NAMALWA (cell line): ENCODE results near the gene GALNT6.

ENCODE experiments used
- DNase-seq: peaks from one replicate; pipeline ENCODE4 v3.0.0-alpha.2; 2015; ENCODE audit warnings: low spot score

GALNT6 gene

DNA sequence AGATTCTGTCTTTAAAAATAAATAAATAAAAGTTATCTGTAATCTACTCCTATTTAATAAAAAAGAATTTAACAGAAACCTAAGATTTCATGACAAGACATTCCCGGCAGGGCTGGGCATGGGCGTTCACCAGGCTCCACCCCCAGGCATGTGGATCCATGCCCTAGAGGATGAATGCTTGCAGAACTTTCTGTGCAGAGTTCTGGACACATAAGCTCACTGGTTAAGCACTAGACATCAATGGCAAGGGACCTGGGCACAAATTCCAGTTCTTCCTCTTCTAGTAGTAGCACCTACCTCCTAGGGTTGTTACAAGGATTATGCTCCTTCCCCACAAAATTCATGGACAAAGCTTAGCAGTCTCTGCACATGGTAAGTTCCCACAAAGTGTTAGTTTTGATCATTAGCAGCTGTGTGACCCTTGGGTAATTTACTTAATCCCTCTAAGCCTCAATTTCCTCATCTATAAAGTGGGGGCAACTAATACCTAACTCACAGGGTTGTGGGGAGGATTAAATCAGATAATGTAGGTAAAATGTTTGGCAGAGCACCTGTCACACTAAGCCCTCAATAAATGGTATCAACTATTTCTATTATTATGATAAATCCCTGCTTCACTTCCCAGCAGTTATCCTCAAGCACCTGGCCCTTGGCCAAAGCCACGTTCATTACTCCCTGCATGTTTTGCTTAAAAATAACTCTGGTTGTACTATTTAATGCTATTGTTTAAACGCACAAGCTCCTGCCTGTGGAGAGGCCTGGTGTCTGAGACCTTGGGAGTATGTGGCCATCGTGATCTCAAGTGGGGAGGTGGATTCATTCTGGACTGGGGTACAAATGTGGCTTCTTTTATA is 9.8 kb downstream of the GALNT6 start:
- DNase-seq: no peak

DNA sequence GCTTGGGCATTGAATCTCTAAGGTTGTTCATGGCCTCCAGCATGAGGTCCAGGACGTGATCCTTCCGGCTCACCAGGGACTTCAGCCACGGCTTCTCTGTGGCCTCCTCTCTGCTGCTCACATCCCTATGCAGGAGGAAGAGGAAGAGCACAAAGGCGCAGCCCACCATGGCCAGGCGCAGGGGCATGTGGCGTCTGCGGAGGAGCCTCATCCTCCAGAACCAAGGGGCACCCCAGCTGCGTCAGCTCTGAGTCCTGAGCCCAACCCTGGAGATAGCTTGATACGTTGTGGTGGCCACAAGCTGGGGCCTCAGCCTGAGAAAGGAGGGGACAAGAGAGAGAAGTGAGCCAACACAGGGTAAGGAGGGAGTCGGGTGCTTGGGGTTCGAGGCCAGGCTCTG is 11.6 kb downstream of the GALNT6 start:
- DNase-seq: no peak

DNA sequence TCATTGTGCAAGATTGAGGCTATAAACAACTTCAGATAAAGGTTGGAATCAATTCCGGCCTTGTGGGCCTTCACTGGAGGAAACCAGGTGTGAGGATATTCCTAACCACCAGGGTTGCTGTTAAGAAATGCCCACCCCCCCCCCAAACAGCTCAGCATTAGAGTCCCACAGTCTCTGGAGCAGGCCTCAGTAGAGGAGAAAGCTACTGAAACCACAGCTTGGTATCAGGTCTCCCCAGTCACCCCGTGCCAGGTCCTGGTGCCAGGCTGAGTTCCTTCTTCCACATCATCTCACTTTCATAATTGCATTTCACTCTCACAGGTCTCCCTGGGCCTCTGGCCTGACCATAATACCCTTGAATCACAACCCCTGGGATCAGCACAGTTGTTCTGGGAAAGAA is 12.5 kb downstream of the GALNT6 start:
- DNase-seq: no peak

DNA sequence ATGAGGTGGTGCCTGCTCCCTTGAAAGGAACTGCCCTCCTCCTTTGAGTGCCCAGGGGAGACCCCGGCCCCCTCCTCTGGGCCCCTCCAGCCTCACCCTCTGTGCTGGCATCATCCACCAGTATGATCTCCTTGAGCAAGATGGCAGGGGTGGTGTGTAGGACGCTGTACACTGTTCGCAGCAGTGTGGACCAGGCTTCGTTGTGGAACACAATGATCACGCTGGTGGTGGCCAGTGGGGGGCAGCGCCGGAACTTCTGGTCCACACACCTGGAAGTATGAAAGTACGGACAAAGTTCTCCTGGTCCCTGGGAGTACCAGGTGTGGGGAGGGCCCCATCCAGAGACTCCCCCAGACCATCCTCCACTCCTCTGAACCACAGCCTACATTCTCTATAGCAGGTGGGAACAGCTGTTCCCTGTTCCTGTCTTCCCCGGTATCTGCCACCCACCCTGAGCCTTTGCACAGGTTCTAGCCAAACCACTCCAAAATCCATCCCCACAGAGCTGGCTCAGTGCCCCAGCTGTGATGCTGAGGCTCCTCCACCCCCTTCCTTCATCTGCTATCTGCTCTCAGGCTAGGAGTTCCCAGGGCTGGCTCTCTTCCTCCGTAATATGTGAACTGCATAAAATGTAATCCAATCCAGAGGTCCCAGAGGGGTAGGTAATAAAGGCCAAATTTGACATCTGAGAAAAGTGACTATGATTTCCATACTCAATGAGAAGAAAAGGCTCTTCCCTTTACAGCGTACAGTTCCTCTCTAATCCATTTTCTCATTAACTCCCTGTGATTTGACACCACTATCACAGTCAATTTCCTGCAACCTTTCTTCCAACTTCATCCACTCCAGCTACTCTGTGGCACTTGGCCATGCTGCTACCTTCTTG is 13.9 kb downstream of the GALNT6 start:
- no peak for DNase-seq

DNA sequence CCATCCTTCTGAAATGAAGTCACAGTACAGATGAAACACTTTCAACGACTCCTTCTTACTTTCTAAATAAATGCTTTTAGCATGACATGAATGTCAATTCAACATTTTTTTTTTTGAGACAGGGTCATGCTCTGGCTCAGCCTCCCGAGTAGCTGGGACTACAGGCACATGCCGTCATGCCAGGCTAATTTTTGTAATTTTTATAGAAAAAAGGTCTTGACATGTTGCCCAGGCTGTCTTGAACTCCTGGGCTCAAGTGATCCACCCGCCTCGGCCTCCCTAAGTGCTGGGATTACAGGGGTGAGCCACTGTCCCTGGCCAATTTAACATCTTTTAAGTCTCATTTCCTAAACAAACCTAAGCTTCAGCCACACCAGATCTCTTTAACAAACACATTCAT is 16.4 kb downstream of the GALNT6 start:
- DNase-seq: no peak

- DNase-seq: no peak
Observed at GRCh38 chr12:51374361-51374760, 16.8 kb downstream of the GALNT6 start.

DNA sequence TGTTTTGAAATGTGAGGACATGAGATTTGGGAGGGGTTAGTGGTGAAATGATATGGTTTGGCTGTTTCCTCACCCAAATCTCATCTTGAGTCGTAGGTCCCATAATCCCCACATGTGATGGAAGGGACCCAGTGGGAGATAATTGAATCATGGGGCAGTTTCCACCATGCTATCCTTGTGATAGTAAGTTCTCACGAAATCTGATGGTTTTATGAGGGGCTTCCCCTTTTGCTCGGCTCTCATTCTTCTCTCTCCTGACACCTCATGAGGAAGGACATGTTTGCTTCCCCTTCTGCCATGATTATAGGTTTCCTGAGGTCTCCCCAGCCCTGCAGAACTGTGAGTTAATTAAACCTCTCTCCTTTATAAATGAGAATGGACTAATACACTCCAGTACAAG is 18.0 kb downstream of the GALNT6 start:
- DNase-seq: no peak

DNA sequence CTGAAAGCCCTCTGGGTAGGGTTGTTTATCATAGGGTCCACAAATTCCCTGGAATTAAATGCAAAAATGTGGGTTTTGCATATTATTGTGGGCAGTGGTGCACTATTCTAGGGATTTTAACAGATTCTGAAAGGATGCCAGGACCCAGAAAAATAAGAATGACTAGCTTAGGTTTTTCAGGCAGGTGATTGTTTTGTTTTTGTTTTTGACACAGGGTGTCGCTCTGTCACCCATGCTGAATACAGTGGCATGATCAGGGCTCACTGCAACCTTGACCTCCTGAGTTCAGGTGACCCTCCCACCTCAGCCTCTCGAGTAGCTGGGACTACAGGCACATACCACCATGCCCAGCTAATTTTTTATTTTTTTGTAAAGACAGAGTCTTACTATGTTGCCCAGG is 19.2 kb downstream of the GALNT6 start:
- DNase-seq: no peak

DNA sequence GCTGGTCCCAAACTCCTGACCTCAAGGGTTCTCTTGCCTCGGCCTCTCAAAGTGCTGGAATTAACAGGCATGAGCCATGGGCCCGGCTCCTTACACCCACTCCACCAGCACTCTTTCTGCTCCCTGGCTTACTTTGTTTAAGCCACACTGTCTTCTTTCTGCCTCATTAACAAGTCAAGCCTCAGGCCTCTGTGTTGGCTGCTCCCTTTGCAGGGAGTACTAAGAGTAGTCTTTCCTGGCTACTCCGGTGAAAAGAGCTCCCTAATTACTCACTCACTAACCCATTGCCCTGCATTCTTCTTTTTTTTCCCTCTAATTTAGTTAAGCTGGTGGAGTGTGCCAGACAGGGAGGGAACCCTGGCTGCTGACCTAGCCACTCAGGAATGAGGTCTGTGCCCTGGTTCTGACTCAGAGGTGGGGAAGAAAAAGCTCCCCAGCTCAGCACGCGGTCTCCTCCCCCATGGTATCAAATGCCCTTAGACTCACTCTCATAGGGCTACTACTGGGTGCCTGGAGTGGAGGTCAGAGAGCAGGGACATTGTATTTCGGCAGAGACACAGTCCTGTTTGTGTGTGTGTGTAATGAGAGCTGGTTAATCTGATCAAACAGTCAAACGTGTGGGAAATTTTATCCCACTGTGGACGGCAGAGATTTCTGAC is 19.8 kb downstream of the GALNT6 start:
- no peak for DNase-seq

DNA sequence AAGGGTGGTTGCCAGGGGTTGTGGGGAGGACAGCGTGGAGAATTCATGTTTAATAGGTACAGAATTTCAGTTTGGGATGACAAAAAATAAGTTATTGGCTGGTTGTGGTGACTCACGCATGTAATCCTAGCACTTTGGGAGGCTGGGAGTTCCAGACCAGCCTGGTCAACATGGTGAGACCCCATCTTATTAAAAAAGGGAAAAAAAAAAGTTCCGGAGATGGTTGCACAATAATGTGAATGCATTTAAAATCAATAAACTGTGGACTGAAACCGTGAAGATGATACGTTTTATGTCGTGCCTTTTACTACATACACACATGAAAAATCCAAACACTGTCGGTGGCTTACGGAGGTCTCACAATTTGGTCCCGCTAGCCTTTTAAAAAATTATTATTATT is 20.5 kb downstream of the GALNT6 start:
- no peak for DNase-seq

DNA sequence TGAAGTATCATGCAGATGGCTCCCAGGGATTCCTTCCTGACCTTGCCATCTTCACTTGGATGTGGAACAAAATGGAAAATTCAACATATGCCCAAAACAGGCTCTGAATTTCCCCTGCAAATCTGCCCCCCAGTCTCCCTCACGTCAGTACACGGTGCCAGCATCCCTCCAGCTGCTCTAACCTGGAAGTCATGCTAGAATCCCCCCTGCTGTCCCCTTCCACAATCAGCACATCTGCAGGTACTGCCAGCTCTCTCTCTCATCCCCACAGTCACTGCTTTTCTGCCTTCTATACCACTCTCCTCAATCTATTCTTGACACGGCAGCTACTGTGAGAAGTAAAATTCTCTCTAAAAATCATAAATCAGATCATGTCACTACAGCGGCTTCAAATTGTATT is 21.6 kb downstream of the GALNT6 start:
- no peak for DNase-seq

- DNase-seq: peak; percentile 96
Observed at GRCh38 chr12:51368640-51369517, 22.3 kb downstream of the GALNT6 start.

DNA sequence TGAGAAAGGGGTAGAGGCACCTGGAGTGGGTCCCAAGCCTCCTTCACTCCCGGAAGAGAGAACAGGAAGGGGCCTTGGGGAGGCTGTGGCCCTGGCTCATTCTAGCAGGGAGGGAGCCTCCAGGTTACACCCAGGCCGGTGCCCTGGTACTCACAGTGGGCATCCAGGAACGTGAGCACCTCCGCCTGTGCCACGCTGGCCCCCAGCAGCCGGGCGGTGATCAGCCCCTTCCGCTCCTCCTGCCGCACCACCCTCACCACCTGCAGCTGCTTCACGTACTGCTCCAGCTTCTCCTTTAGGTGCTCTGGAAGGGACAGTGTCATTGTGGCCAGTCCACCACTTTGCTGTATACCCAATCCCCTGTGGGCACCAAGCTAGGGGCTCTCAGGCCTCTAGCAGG is 25.9 kb downstream of the GALNT6 start:
- DNase-seq: no peak

- no peak for DNase-seq
Observed at GRCh38 chr12:51364001-51364400, 27.2 kb downstream of the GALNT6 start.

- DNase-seq: no peak
Observed at GRCh38 chr12:51362747-51363342, 28.4 kb downstream of the GALNT6 start.

DNA sequence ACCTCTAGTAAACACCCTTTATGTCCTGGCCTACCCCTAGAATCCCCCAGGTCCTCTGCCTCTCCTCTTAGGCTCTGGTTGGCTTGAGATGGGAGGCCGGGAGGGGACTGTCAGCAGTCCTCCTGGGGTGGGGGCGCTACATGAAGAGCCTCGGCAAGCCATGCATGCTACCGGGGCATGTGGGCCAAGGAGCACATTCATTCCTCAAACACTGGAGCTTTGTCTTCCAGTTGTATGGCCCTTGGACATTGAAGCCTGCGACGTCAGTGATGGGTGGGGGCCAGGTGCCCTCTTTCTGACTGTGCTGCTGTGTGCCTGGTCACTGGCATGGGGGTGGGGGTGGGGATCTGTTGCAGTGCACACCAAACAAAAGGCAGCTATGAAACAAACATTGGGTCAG is 28.9 kb downstream of the GALNT6 start:
- no peak for DNase-seq

DNA sequence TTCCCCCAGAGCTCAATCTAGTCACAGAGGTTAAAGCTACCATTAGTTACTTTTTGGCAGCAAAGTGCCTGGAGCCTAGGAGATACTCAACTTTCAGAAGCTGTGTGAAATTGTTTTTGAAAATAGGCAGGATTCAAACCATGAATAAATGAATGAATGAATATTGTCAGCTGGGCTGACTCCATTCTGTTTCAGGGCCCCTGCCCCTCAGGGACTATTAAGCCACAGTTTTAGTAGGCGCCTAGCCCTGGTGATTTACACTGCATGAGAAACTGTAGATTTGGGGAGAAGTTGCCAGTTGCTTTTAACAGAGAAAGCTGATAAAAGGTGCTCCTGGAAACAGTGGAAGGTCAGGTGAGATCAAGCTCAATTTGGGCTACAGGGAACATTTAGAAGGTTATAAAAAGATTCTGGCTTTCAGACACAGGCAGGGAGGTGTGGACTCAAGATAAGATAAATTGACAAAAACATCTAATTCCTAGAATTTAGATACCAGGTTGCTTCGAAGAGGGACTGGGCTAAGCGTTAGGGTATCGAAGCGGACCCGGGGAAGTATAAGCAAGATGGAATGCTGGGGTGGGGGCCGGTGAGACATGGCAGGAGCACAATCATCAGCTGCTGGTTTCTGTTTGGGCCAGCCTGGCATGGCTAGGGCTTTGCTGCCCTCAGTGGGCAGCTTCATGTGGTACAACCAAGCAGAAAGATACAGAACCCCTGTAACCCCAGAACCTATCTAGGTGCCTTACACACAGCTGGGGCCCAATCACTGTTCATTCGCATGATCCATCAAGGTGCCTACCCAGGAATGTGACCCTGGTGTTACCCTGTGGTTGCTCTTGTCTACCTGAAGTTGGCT is 29.8 kb downstream of the GALNT6 start:
- DNase-seq: no peak

- DNase-seq: no peak
Observed at GRCh38 chr12:51360315-51360714, 30.9 kb downstream of the GALNT6 start.

DNA sequence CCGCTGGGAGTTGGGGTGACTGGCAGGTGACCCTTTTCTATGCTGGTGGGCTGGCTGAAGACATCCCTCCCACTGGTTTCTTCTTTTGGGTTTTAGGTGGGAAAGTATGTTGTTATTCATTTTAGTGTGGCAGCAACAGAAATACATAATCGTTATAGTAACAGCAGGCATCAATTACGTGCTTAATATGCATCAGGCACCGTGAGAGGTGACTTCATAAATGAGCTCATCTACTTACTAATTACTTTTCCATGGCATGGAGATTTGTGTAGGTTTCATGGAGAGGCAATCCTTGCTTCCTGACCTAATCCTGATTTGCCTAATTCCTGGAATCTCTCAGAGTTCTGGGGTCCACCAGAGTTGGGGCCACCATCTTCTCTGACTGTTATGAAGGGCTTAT is 31.4 kb downstream of the GALNT6 start:
- DNase-seq: no peak

DNA sequence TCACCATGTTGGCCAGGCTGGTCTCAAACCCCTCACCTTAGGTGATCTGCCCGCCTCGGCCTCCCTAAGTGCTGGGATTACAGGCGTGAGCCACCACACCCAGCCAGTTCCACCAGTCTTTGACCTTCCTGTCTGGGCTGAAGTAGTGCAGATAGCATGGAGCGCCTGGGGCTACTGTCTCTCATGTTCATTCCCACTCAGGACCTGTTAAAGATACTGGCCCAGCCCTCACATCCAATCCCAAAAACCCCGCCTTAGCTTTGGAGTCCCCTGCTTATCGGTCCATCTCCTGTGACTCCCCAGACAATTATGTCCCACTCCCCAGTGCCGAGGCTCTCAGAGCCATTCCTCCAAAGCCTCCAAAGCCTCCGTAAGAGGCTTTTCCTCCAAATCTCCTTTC is 32.7 kb downstream of the GALNT6 start:
- DNase-seq: no peak
